Trophoblast cell (in vitro differentiated cells and primary cell): Measurements from ENCODE around the gene TOLLIP.

ENCODE experiments used
- DNase-seq, 2 donors: peaks; one replicate each; pipeline ENCODE4 v3.0.0-alpha.2; 2016
- H2AFZ ChIP-seq: 2 replicates; pipeline ENCODE4 v1.6.1; 2013; ENCODE audit warnings: low read length, moderate library complexity, mild to moderate bottlenecking; ENCODE audit not compliant: insufficient read depth, poor library complexity
- H2AK5ac ChIP-seq: 2 replicates; pipeline ENCODE4 v1.6.1; 2013; ENCODE audit warnings: mild to moderate bottlenecking, low read length
- H2BK120ac ChIP-seq: 2 replicates; pipeline ENCODE4 v1.6.1; 2013; ENCODE audit warnings: low read length, mild to moderate bottlenecking, moderate library complexity; ENCODE audit not compliant: insufficient read depth, poor library complexity
- H2BK12ac ChIP-seq: 2 replicates; pipeline ENCODE4 v1.6.1; 2013; ENCODE audit warnings: mild to moderate bottlenecking, low read length, moderate library complexity
- H2BK5ac ChIP-seq: 2 replicates; pipeline ENCODE4 v1.6.1; 2013; ENCODE audit warnings: low read length, low read depth, moderate library complexity, mild to moderate bottlenecking; ENCODE audit not compliant: poor library complexity
- H3K14ac ChIP-seq: 2 replicates; pipeline ENCODE4 v1.6.1; 2013; ENCODE audit warnings: mild to moderate bottlenecking, low read length
- H3K18ac ChIP-seq: 2 replicates; pipeline ENCODE4 v1.6.1; 2013; ENCODE audit warnings: mild to moderate bottlenecking, low read length
- H3K23ac ChIP-seq: 2 replicates; pipeline ENCODE4 v1.6.1; 2013; ENCODE audit warnings: low read length
- H3K27ac ChIP-seq: 2 replicates; pipeline ENCODE4 v1.5.1; 2013; ENCODE audit warnings: low read depth, mild to moderate bottlenecking, inconsistent platforms, low read length, moderate library complexity
- H3K27me3 ChIP-seq: 2 replicates; pipeline ENCODE4 v1.6.1; 2013; ENCODE audit warnings: inconsistent platforms, mild to moderate bottlenecking, low read length, moderate library complexity; ENCODE audit not compliant: insufficient read depth
- H3K36me3 ChIP-seq, 2 experiments: 1 replicate in 1 of 2; 2 replicates in 1 of 2; pipeline ENCODE4 v1.6.1; 2013; ENCODE audit warnings: low read length in 2 of 2, mild to moderate bottlenecking in 2 of 2, moderate library complexity in 1 of 2; ENCODE audit not compliant: insufficient read depth in 2 of 2, control insufficient read depth in 1 of 2
- H3K4ac ChIP-seq: 2 replicates; pipeline ENCODE4 v1.6.1; 2013; ENCODE audit warnings: low read depth, mild to moderate bottlenecking, low read length, moderate library complexity
- H3K4me1 ChIP-seq, 2 experiments: 1 replicate in 1 of 2; 2 replicates in 1 of 2; pipeline ENCODE4 v1.6.1; 2013; ENCODE audit warnings: low read length in 2 of 2, mild to moderate bottlenecking in 2 of 2, moderate library complexity in 1 of 2; ENCODE audit not compliant: insufficient read depth in 2 of 2, control insufficient read depth in 1 of 2
- H3K4me2 ChIP-seq: 2 replicates; pipeline ENCODE4 v1.6.1; 2013; ENCODE audit warnings: inconsistent platforms, mild to moderate bottlenecking, low read length, moderate library complexity
- H3K4me3 ChIP-seq: 2 replicates; pipeline ENCODE4 v1.5.1; 2013; ENCODE audit warnings: mild to moderate bottlenecking, low read depth, low read length, inconsistent platforms
- H3K79me1 ChIP-seq: one replicate; pipeline ENCODE4 v1.6.1; 2013; ENCODE audit warnings: low read length
- H3K79me2 ChIP-seq: 2 replicates; pipeline ENCODE4 v1.6.1; 2013; ENCODE audit warnings: low read length, mild to moderate bottlenecking; ENCODE audit not compliant: control insufficient read depth, insufficient read depth, poor library complexity
- H3K9ac ChIP-seq: 2 replicates; pipeline ENCODE4 v1.6.1; 2013; ENCODE audit warnings: mild to moderate bottlenecking, low read length
- H3K9me3 ChIP-seq: 2 replicates; pipeline ENCODE4 v1.6.1; 2013; ENCODE audit warnings: low read depth, mild to moderate bottlenecking, control low read depth, inconsistent platforms, low read length; ENCODE audit not compliant: insufficient read depth
- H4K12ac ChIP-seq: 2 replicates; pipeline ENCODE4 v1.6.1; 2013; ENCODE audit warnings: low read depth, mild to moderate bottlenecking, low read length, moderate library complexity
- H4K8ac ChIP-seq: 2 replicates; pipeline ENCODE4 v1.6.1; 2013; ENCODE audit warnings: low read depth, mild to moderate bottlenecking, low read length, moderate library complexity
- H4K91ac ChIP-seq: one replicate; pipeline ENCODE4 v1.6.1; 2013; ENCODE audit warnings: low read depth, mild to moderate bottlenecking, low read length, moderate library complexity
- WGBS: extraction: QIAGEN DNeasy Blood & Tissue Kit; methylation state at CpG from one replicate; pipeline ENCODE4 v1.1.7; 2013; ENCODE audit warnings: missing lambda C conversion rate; ENCODE audit not compliant: insufficient read length, insufficient coverage; ENCODE audit errors: extremely low coverage; 5-methylcytosine and 5-hydroxymethylcytosine counted together

TOLLIP gene

DNA sequence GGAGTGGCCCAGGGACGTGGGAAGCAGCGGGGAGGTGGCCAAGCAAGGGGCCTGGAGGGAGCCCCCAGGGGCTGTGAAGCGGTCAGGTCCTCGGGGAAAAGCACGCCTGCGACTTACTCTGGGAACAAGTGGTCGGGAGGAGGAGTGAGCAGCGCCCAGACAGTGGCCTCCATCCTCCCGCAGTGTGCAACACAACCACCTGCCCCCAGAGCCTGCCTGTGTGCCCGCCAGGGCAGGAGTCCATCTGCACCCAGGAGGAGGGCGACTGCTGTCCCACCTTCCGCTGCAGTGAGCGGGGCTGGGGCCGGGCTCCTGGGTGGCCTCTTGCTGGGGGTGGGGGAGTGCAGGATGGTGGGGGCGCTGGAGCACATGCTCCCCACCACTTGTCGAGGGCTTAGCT lies 51.5 kb downstream of the TOLLIP start:
- DNase-seq: no peak
- H3K79me2 ChIP-seq: no peaks in the 10 kb centered on the region
- no peak overlapping the region for H4K12ac ChIP-seq
- no peak overlapping the region for H3K27ac ChIP-seq
- no peak overlapping the region for H2BK120ac ChIP-seq
- H3K18ac ChIP-seq: no peak overlapping the region
- H4K8ac ChIP-seq: no peak overlapping the region
- no peak overlapping the region for H2BK12ac ChIP-seq
- no peak overlapping the region for H3K4ac ChIP-seq
- H3K4me2 ChIP-seq: no peak overlapping the region
- H3K9me3 ChIP-seq: peaks cover 14% of the 10 kb centered on the region
- no peak overlapping the region for H2AK5ac ChIP-seq
- no peak overlapping the region for H3K9ac ChIP-seq
- no peak overlapping the region for H3K4me3 ChIP-seq
- no peak overlapping the region for H2BK5ac ChIP-seq
- H2AFZ ChIP-seq: no peak overlapping the region
- no peaks in the 10 kb centered on the region for H3K27me3 ChIP-seq
- WGBS: no CpG with 5 or more reads among the region's 16 CpGs
- no peak overlapping the region for H3K14ac ChIP-seq
- peaks cover 6 to 10% of the 10 kb centered on the region in 2 experiments for H3K4me1 ChIP-seq
- H3K23ac ChIP-seq: no peak overlapping the region
- H3K36me3 ChIP-seq: no peaks in the 10 kb centered on the region
- H4K91ac ChIP-seq: no peak overlapping the region
- H3K79me1 ChIP-seq: peaks cover 2% of the 10 kb centered on the region

DNA sequence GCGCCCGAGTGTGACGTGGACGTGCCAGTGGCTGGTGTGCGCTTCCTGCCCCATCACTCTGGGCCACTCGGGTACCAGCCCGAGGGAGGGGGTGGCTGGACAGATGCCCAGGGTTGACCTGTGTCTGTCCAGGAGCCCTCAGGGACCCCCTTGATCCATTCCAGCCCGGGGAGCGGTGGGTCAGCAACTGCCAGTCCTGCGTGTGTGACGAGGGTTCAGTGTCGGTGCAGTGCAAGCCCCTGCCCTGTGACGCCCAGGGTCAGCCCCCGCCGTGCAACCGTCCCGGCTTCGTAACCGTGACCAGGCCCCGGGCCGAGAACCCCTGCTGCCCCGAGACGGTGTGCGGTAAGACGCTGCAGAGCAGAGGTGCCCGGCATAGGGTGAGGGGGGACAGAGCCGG lies 52.1 kb downstream of the TOLLIP start:
- H3K79me2 ChIP-seq: no peaks in the 10 kb centered on the region
- peaks cover 1% of the 10 kb centered on the region for H3K79me1 ChIP-seq
- no peak overlapping the region for H4K12ac ChIP-seq
- H3K18ac ChIP-seq: no peak overlapping the region
- no peak overlapping the region for H2AFZ ChIP-seq
- DNase-seq: no peak
- H3K4me1 ChIP-seq: peaks cover 6% of the 10 kb centered on the region in 2 experiments
- H3K23ac ChIP-seq: no peak overlapping the region
- H3K27me3 ChIP-seq: no peaks in the 10 kb centered on the region
- H3K14ac ChIP-seq: no peak overlapping the region
- no peak overlapping the region for H3K4ac ChIP-seq
- WGBS: no CpG with 5 or more reads among the region's 27 CpGs
- H2BK5ac ChIP-seq: no peak overlapping the region
- no peak overlapping the region for H2BK120ac ChIP-seq
- no peak overlapping the region for H3K9ac ChIP-seq
- no peak overlapping the region for H3K4me3 ChIP-seq
- H3K9me3 ChIP-seq: peaks cover 20% of the 10 kb centered on the region
- no peak overlapping the region for H3K27ac ChIP-seq
- H3K4me2 ChIP-seq: no peak overlapping the region
- no peak overlapping the region for H2AK5ac ChIP-seq
- no peak overlapping the region for H2BK12ac ChIP-seq
- H4K91ac ChIP-seq: no peak overlapping the region
- H4K8ac ChIP-seq: no peak overlapping the region
- H3K36me3 ChIP-seq: no peaks in the 10 kb centered on the region

DNA sequence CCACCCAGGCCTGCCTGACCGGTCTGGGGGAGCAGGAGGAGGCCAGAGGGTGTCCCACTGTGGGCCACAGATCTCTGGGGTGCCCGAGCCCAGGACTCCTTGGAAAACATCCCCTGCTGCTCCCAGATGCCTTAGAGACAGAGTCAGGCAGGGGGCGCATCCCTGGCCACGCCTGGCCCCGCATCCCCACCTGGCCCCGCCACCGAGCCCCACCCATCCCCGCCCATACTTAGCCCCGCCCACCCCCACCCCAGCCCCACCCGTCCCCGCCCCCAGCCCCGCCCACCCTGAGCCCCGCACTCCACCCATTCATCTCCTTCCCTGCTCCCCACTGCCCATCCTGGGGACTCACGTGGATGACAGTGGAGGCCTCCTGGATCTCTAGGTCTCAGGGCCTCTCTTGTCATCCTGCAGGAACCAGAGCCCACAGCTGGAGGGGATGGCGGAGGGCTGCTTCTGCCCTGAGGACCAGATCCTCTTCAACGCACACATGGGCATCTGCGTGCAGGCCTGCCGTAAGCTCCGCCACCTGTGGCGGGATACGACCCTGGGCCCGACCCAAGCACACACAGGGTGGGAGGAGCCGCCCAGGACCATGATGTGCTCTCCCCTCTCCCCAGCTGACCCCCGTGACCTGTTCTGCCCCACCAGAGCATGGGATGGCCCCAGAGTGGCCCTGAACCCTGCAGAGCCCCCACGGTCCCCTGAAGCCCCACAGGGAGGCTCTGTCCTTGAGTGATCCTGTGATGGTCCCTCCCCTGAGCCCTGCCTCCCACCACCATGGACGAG lies 53.0 kb downstream of the TOLLIP start:
- Histone ChIP-seq H3K4ac (no peak overlapping the region), H4K8ac (no peak overlapping the region), H2AFZ (no peak overlapping the region), H2AK5ac (no peak overlapping the region), H3K4me3 (no peak overlapping the region), H3K14ac (no peak overlapping the region), H3K9ac (no peak overlapping the region), H3K18ac (no peak overlapping the region), H3K79me2 (no peaks in the 10 kb centered on the region), H2BK5ac (no peak overlapping the region), H2BK120ac (no peak overlapping the region), H2BK12ac (no peak overlapping the region), H3K27me3 (no peaks in the 10 kb centered on the region), H3K79me1 (no peaks in the 10 kb centered on the region), H3K4me2 (no peak overlapping the region), H3K23ac (no peak overlapping the region), H3K36me3 (no peaks in the 10 kb centered on the region), H4K12ac (no peak overlapping the region), H3K9me3 (peaks cover 25% of the 10 kb centered on the region), H3K4me1 (no peaks in the 10 kb centered on the region), H4K91ac (no peak overlapping the region), H3K27ac (no peak overlapping the region)
- no CpG with 5 or more reads among the region's 26 CpGs for WGBS
- DNase-seq: no peak

DNA sequence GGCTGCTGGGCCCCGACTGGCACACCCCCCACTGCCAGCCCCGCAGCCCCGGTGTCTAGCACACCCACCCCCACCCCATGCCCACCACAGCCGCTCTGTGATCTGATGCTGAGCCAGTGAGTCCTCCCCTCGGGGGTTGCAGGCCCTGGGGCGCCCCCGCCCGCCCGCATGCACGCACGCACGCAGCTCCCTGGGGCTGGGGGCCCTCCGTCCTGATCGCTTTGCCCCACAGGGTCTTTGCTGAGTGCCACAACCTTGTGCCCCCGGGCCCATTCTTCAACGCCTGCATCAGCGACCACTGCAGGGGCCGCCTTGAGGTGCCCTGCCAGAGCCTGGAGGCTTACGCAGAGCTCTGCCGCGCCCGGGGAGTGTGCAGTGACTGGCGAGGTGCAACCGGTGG lies 54.3 kb downstream of the TOLLIP start:
- H2BK5ac ChIP-seq: no peak overlapping the region
- H4K12ac ChIP-seq: no peak overlapping the region
- H2BK120ac ChIP-seq: no peak overlapping the region
- no peaks in the 10 kb centered on the region for H3K79me1 ChIP-seq
- no peak overlapping the region for H3K23ac ChIP-seq
- no peak overlapping the region for H3K4me2 ChIP-seq
- H3K4ac ChIP-seq: no peak overlapping the region
- H3K9me3 ChIP-seq: peaks cover 28% of the 10 kb centered on the region
- no peak overlapping the region for H3K18ac ChIP-seq
- WGBS: no CpG with 5 or more reads among the region's 24 CpGs
- DNase-seq: peak; percentile 42 to 55
- no peak overlapping the region for H2BK12ac ChIP-seq
- no peak overlapping the region for H3K9ac ChIP-seq
- H2AK5ac ChIP-seq: no peak overlapping the region
- no peak overlapping the region for H3K27ac ChIP-seq
- no peaks in the 10 kb centered on the region for H3K27me3 ChIP-seq
- H3K4me1 ChIP-seq: no peaks in the 10 kb centered on the region
- no peaks in the 10 kb centered on the region for H3K36me3 ChIP-seq
- H2AFZ ChIP-seq: no peak overlapping the region
- H4K8ac ChIP-seq: no peak overlapping the region
- no peaks in the 10 kb centered on the region for H3K79me2 ChIP-seq
- no peak overlapping the region for H4K91ac ChIP-seq
- H3K4me3 ChIP-seq: no peak overlapping the region
- no peak overlapping the region for H3K14ac ChIP-seq
